Activated T-helper 17 cell treated with anti-CD3 and anti-CD28 coated beads, Interleukin-2, amount 50 U/mL, for 72 hours (primary cell): ENCODE measurements around the gene ZDHHC7. TPM values are rescaled to one million over a fixed set of nuclear protein-coding genes. Genes with fewer than 3 reads are reported as not detected.

Experiments
- ATAC-seq: fragments of 150-1000 bp; cut with Tn5 transposase; replicated peaks from 2 replicates; pipeline ENCODE4 v1.10.0; 2021; ENCODE audit warnings: mild to moderate bottlenecking, moderate library complexity
- H3K27ac Mint-ChIP-seq: one replicate; pipeline ENCODE4 v1.8.0; 2022; ENCODE audit warnings: mixed read lengths
- H3K27me3 Mint-ChIP-seq: one replicate; pipeline ENCODE4 v1.8.0; 2022; ENCODE audit warnings: mixed read lengths
- H3K36me3 Mint-ChIP-seq: one replicate; pipeline ENCODE4 v1.8.0; 2022; ENCODE audit warnings: low read depth, mild to moderate bottlenecking, mixed read lengths
- H3K4me1 Mint-ChIP-seq: one replicate; pipeline ENCODE4 v1.8.0; 2022; ENCODE audit warnings: mixed read lengths
- H3K4me3 Mint-ChIP-seq: one replicate; pipeline ENCODE4 v1.8.0; 2022; ENCODE audit warnings: mild to moderate bottlenecking, mixed read lengths
- H3K9me3 Mint-ChIP-seq: one replicate; pipeline ENCODE4 v1.8.0; 2022; ENCODE audit warnings: mixed read lengths
- total RNA-seq, 2 donors: library from RNA; stranded (reverse); gene quantifications; one replicate each; pipeline ENCODE4 v1.2.3, GENCODE V29; 2022

Gene ZDHHC7
- total RNA-seq, 2 donors from 2014 or later, result 25.2 to 32.9 TPM

- no peaks in the 10 kb centered on the region for H3K27me3 Mint-ChIP-seq
- peak overlapping the region; percentile 51 for H3K27ac Mint-ChIP-seq
- no peaks in the 10 kb centered on the region for H3K9me3 Mint-ChIP-seq
- peaks cover 25% of the 10 kb centered on the region for H3K4me1 Mint-ChIP-seq
- no peak overlapping the region for H3K4me3 Mint-ChIP-seq
- ATAC-seq, result no peak
- H3K36me3 Mint-ChIP-seq, result peaks cover 38% of the 10 kb centered on the region
Measured at GRCh38 chr16:85003076-85003475, 8.3 kb downstream of the ZDHHC7 start.

- no peak overlapping the region for H3K4me3 Mint-ChIP-seq
- H3K9me3 Mint-ChIP-seq, result no peaks in the 10 kb centered on the region
- peaks cover 38% of the 10 kb centered on the region for H3K36me3 Mint-ChIP-seq
- no peaks in the 10 kb centered on the region for H3K27me3 Mint-ChIP-seq
- H3K4me1 Mint-ChIP-seq, result peaks cover 25% of the 10 kb centered on the region
- no peak for ATAC-seq
- H3K27ac Mint-ChIP-seq, result peak overlapping the region; percentile 51
Measured at GRCh38 chr16:85002608-85003007, 8.7 kb downstream of the ZDHHC7 start.

- ATAC-seq, result no peak
- peaks cover 33% of the 10 kb centered on the region for H3K36me3 Mint-ChIP-seq
- H3K27ac Mint-ChIP-seq, result peak overlapping the region; percentile 51
- no peaks in the 10 kb centered on the region for H3K27me3 Mint-ChIP-seq
- no peak overlapping the region for H3K4me3 Mint-ChIP-seq
- H3K9me3 Mint-ChIP-seq, result no peaks in the 10 kb centered on the region
- H3K4me1 Mint-ChIP-seq, result peaks cover 25% of the 10 kb centered on the region
Measured at GRCh38 chr16:85002099-85002541, 9.2 kb downstream of the ZDHHC7 start.

- Mint-ChIP-seq H3K27me3 (no peaks in the 10 kb centered on the region), H3K9me3 (no peaks in the 10 kb centered on the region), H3K4me3 (no peak overlapping the region), H3K27ac (no peak overlapping the region), H3K4me1 (peaks cover 31% of the 10 kb centered on the region), H3K36me3 (peaks cover 45% of the 10 kb centered on the region)
- no peak for ATAC-seq
Measured at GRCh38 chr16:84999857-85000480, 11.4 kb downstream of the ZDHHC7 start.

- no peak overlapping the region for H3K27ac Mint-ChIP-seq
- H3K9me3 Mint-ChIP-seq, result no peaks in the 10 kb centered on the region
- H3K36me3 Mint-ChIP-seq, result peaks cover 47% of the 10 kb centered on the region
- H3K4me1 Mint-ChIP-seq, result peaks cover 23% of the 10 kb centered on the region
- H3K4me3 Mint-ChIP-seq, result no peak overlapping the region
- no peaks in the 10 kb centered on the region for H3K27me3 Mint-ChIP-seq
- ATAC-seq, result no peak
Measured at GRCh38 chr16:84999200-84999599, 12.1 kb downstream of the ZDHHC7 start.

- Mint-ChIP-seq H3K36me3 (peaks cover 62% of the 10 kb centered on the region), H3K4me1 (peaks cover 11% of the 10 kb centered on the region), H3K27me3 (no peaks in the 10 kb centered on the region), H3K9me3 (no peaks in the 10 kb centered on the region), H3K27ac (peak overlapping the region; percentile 78), H3K4me3 (peak overlapping the region; percentile 8)
- ATAC-seq, result no peak
Measured at GRCh38 chr16:84996365-84996764, 15.0 kb downstream of the ZDHHC7 start.

- Mint-ChIP-seq H3K27ac (peak overlapping the region; percentile 78), H3K27me3 (no peaks in the 10 kb centered on the region), H3K4me1 (peaks cover 11% of the 10 kb centered on the region), H3K9me3 (no peaks in the 10 kb centered on the region), H3K4me3 (peak overlapping the region; percentile 23), H3K36me3 (peaks cover 67% of the 10 kb centered on the region)
- peak; percentile 94 for ATAC-seq
Measured at GRCh38 chr16:84995663-84996062, 15.7 kb downstream of the ZDHHC7 start.

DNA sequence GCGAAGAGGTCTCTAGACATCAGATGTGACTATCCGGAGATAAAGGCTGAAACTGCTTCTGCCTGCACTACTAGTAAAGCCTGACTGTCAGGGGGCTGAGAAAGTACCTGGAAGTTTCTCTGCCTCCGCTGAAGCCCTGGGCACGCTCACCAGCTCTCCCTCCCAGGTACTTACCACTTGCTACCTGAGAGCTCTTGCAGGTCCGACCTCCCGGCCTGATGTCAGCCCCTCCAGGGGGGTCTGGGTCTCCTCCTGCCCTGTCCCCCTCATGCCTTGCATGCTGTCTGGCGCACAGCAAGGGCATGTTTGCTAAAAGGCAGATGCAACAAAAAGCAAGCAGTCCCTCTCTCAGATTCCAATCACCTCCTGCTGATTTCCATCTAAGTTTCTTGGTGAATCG, 17.4 kb downstream of the ZDHHC7 start:
- no peak overlapping the region for H3K4me3 Mint-ChIP-seq
- H3K4me1 Mint-ChIP-seq, result peaks cover 11% of the 10 kb centered on the region
- H3K27me3 Mint-ChIP-seq, result no peaks in the 10 kb centered on the region
- H3K36me3 Mint-ChIP-seq, result peaks cover 69% of the 10 kb centered on the region
- no peak for ATAC-seq
- H3K27ac Mint-ChIP-seq, result no peak overlapping the region
- H3K9me3 Mint-ChIP-seq, result no peaks in the 10 kb centered on the region

DNA sequence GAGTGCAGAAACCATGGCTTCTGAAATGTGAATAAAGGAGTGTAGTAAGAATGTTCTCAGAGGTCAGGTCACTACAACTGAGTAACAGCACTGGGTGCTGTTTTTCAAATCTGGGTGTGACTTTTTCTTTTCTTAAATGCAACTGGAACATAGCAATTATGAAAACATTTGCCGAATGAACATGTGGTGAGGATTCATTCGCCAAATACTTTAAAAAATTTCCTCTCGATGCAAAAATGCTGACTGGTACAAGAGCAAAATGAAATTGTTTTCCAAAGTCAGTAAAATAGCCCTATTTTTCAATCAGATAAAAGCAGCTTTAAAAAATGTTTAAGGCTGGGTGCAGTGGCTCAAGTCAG, 18.6 kb downstream of the ZDHHC7 start:
- Mint-ChIP-seq H3K27ac (no peak overlapping the region), H3K4me1 (peaks cover 11% of the 10 kb centered on the region), H3K9me3 (no peaks in the 10 kb centered on the region), H3K36me3 (peaks cover 80% of the 10 kb centered on the region), H3K27me3 (no peaks in the 10 kb centered on the region), H3K4me3 (no peak overlapping the region)
- no peak for ATAC-seq

GRCh38 chr16:84990782-84991181, 20.6 kb downstream of the ZDHHC7 start:
- Mint-ChIP-seq H3K27me3 (no peaks in the 10 kb centered on the region), H3K4me3 (no peak overlapping the region), H3K36me3 (peaks cover 90% of the 10 kb centered on the region), H3K4me1 (peaks cover 22% of the 10 kb centered on the region), H3K9me3 (no peaks in the 10 kb centered on the region), H3K27ac (no peak overlapping the region)
- ATAC-seq, result no peak

DNA sequence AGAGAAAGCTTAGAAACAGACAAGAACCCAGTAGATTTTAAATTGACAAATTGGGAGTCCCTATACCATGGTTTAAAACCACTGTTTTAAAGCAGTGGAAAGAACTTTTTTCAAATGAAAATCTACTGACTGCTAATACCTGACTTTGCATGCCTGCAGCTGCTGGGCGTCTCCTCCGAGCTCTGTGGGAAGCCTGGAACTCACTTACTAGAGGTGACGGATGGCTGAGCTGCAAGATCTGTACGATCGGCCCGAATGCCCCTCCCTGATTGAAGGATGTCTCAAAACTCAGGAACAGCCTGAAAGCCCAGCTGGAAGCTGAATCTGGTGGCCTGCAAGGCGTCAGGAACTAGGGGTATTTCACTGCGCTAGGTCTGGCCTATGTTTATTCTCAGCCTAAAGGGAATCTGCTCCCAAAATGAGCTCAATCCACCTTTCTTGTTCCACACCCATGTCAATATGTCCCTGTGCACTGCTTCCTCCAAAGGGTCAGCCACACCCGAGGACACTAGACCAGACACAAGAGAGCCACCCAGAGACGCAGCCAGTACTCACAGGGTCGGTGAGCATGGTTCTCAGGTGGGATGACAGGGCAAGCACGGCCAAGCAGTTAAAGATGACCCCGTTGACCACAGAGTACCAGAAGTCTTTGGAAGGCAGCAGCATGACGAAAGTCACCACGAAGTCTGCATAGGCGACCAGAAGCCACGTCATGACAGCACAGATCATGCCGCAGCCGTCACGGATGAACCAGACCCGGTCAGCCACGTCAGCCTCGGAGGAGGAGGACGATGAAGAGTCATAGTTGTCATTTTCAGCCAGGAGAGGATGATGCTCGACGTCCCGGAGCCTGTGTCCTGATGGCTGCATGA, 21.4 kb downstream of the ZDHHC7 start:
- no peaks in the 10 kb centered on the region for H3K27me3 Mint-ChIP-seq
- H3K36me3 Mint-ChIP-seq, result peaks cover 89% of the 10 kb centered on the region
- H3K9me3 Mint-ChIP-seq, result no peaks in the 10 kb centered on the region
- no peak overlapping the region for H3K4me3 Mint-ChIP-seq
- no peak for ATAC-seq
- peaks cover 22% of the 10 kb centered on the region for H3K4me1 Mint-ChIP-seq
- no peak overlapping the region for H3K27ac Mint-ChIP-seq

DNA sequence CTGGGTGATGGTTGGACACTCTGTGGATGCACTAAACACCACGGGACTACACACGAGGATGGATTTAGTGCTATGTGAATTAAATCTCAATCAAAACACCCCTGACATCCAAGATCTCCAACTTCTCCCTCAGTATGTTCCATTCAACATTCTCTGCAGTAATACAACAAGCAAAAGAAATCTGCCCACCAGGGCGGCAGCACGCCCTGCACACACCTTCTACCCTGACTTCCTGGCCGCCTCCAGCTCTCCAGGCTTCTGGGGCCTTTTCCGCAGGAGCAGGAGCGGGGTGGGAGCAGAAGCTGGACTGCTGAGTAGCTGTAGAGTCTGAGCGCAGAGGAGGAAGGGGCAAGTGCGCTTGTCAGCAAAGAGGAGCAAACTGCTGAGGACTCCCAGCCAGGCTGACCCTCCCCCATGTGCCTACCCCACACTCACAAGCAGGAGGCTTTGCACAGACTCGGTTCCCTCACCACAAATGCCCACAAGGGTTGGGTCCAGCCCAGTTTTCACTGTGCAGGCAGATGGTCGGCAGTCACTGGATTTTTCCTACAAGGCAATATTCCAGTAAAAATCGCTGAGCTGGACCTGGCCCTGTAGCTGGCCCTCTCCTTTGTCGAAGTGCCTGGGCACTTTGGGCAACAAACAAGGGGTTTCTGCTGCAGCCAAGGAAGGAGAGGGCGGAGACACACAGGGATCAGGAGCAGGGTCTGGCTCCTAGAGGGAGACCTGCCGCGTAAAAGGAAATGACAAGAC, 22.8 kb downstream of the ZDHHC7 start:
- Mint-ChIP-seq H3K9me3 (no peaks in the 10 kb centered on the region), H3K27me3 (no peaks in the 10 kb centered on the region), H3K27ac (no peak overlapping the region), H3K4me3 (no peak overlapping the region), H3K4me1 (peaks cover 22% of the 10 kb centered on the region), H3K36me3 (peaks cover 74% of the 10 kb centered on the region)
- ATAC-seq, result no peak

DNA sequence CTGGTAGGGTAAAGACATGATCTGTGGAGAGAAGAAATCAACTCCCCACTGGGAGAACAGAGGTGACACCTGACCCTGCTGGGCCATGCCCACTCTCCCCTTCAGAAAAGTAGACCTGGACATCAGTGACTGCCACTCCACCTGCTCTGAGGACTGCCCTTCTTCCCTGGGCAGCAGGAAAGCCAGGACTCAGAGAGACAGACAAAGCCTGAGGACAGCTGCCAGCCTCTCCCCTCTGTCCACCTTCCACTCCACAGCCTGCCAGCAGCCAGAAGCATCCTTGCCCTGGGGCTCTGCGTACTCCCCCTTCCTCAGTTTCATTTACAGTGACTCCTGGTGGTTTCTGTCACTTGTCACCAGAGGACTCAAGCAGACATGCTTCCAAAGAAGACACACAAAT, 24.5 kb downstream of the ZDHHC7 start:
- H3K27me3 Mint-ChIP-seq, result no peaks in the 10 kb centered on the region
- H3K9me3 Mint-ChIP-seq, result no peaks in the 10 kb centered on the region
- H3K27ac Mint-ChIP-seq, result peak overlapping the region; percentile 84
- peaks cover 73% of the 10 kb centered on the region for H3K36me3 Mint-ChIP-seq
- no peak for ATAC-seq
- peaks cover 27% of the 10 kb centered on the region for H3K4me1 Mint-ChIP-seq
- no peak overlapping the region for H3K4me3 Mint-ChIP-seq

- ATAC-seq, result peak; percentile 78
- peaks cover 27% of the 10 kb centered on the region for H3K4me1 Mint-ChIP-seq
- no peaks in the 10 kb centered on the region for H3K27me3 Mint-ChIP-seq
- peak overlapping the region; percentile 84 for H3K27ac Mint-ChIP-seq
- no peaks in the 10 kb centered on the region for H3K9me3 Mint-ChIP-seq
- peaks cover 77% of the 10 kb centered on the region for H3K36me3 Mint-ChIP-seq
- peak overlapping the region; percentile 57 for H3K4me3 Mint-ChIP-seq
Measured at GRCh38 chr16:84986102-84986501, 25.2 kb downstream of the ZDHHC7 start.
